Gastroesophageal sphincter (tissue), 4 donors: ENCODE results near the gene TARS3. TPM values are rescaled to one million over a fixed set of nuclear protein-coding genes. Genes with fewer than 3 reads are reported as not detected.

Experiments
- ATAC-seq: fragments of 150-250 bp; one replicate; pipeline ENCODE4 v1.9.1; 2016; ENCODE audit warnings: mild to moderate bottlenecking, moderate library complexity
- H3K27ac ChIP-seq, 4 donors: fragments of 200-600 bp; sonication (generic) in 3 of 4; 1 replicate in 3 of 4; 2 replicates in 1 of 4; pipeline ENCODE4 v1.5.1; 2016 to 2019
- H3K27me3 ChIP-seq: fragments of 200-600 bp; sonication (generic); one replicate; pipeline ENCODE4 v1.5.1; 2019
- H3K36me3 ChIP-seq, 2 donors: fragments of 200-600 bp; sonication (generic); one replicate each; pipeline ENCODE4 v1.5.1; 2019; ENCODE audit warnings: control low read depth in 1 of 2
- H3K4me1 ChIP-seq, 3 donors: fragments of 200-600 bp; sonication (generic); 1 replicate in 2 of 3; 2 replicates in 1 of 3; pipeline ENCODE4 v1.5.1; 2016 to 2019; ENCODE audit warnings: control low read depth in 2 of 3
- H3K4me3 ChIP-seq, 2 donors: fragments of 200-600 bp; sonication (generic); one replicate each; pipeline ENCODE4 v1.5.1; 2019; ENCODE audit warnings: mild to moderate bottlenecking in 1 of 2, moderate library complexity in 1 of 2
- H3K9me3 ChIP-seq, 3 donors: fragments of 200-600 bp; sonication (generic); one replicate each; pipeline ENCODE4 v1.5.1; 2017 to 2019; ENCODE audit warnings: control low read depth in 2 of 3
- EP300 ChIP-seq: sonication (generic); formaldehyde crosslinking; IDR thresholded peaks from one replicate; pipeline ENCODE4 v1.6.1; 2017; ENCODE audit warnings: antibody characterized with exemption, mild to moderate bottlenecking
- POLR2A ChIP-seq, 2 donors: fragments of 450-650 bp; IDR thresholded peaks; one replicate each; pipeline ENCODE4 v1.6.1; 2017; ENCODE audit warnings: antibody characterized with exemption in 2 of 2, mild to moderate bottlenecking in 2 of 2, moderate library complexity in 1 of 2
- POLR2AphosphoS5 ChIP-seq: sonication (generic); formaldehyde crosslinking; IDR thresholded peaks from one replicate; pipeline ENCODE4 v1.6.1; 2017; ENCODE audit warnings: antibody characterized with exemption
- WGBS, 2 donors: methylation state at CpG; one replicate each; pipeline ENCODE4 v1.1.5; 2018; ENCODE audit warnings: low coverage in 1 of 2; 5-methylcytosine and 5-hydroxymethylcytosine counted together
- total RNA-seq, 4 donors: library from RNA; depleted of rRNA; stranded (reverse); fragments of >200 nt; gene quantifications; one replicate each; pipeline ENCODE4 v1.1.0, GENCODE V29; 2016
- TF ChIP-seq, protein P1 (sequence below), 4 experiments: fragments of 200-600 bp in 2 of 4; fragments of 450-650 bp in 2 of 4; sonication (generic) in 1 of 4; IDR thresholded peaks; one replicate each; pipeline ENCODE4 v1.5.1; 2017 to 2019; ENCODE audit warnings: antibody characterized with exemption in 4 of 4, mild to moderate bottlenecking in 2 of 4, moderate library complexity in 2 of 4

The TARS3 gene
- total RNA-seq, 4 donors from 2014 or later = 19.2 to 49.0 (median 26.7) TPM

- 92 to 100% methylated on average over 1 to 2 of the region's 2 CpGs for WGBS, 2 donors
- Histone ChIP-seq H3K4me3 (no peak overlapping the region), H3K27me3 (no peaks in the 10 kb centered on the region), H3K36me3 (peaks cover 0 to 21% of the 10 kb centered on the region in 2 donors), H3K27ac (peak overlapping the region in 3 of 4 donors; percentile 89 to 96 (median 95)), H3K4me1 (peaks cover 0 to 21% (median 0%) of the 10 kb centered on the region in 3 donors), H3K9me3 (no peaks in the 10 kb centered on the region)
- TF ChIP-seq POLR2A (IDR thresholded peaks at IDR 0.05) = no peak
- TF ChIP-seq POLR2AphosphoS5 = no peak
- TF ChIP-seq, protein P1, sequence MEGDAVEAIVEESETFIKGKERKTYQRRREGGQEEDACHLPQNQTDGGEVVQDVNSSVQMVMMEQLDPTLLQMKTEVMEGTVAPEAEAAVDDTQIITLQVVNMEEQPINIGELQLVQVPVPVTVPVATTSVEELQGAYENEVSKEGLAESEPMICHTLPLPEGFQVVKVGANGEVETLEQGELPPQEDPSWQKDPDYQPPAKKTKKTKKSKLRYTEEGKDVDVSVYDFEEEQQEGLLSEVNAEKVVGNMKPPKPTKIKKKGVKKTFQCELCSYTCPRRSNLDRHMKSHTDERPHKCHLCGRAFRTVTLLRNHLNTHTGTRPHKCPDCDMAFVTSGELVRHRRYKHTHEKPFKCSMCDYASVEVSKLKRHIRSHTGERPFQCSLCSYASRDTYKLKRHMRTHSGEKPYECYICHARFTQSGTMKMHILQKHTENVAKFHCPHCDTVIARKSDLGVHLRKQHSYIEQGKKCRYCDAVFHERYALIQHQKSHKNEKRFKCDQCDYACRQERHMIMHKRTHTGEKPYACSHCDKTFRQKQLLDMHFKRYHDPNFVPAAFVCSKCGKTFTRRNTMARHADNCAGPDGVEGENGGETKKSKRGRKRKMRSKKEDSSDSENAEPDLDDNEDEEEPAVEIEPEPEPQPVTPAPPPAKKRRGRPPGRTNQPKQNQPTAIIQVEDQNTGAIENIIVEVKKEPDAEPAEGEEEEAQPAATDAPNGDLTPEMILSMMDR (IDR thresholded peaks at IDR 0.05) = no peak
- TF ChIP-seq EP300 = no peak
- no peak for ATAC-seq
Measured at GRCh38 chr15:101725073-101725472, 800 bp upstream of the TARS3 start.

DNA sequence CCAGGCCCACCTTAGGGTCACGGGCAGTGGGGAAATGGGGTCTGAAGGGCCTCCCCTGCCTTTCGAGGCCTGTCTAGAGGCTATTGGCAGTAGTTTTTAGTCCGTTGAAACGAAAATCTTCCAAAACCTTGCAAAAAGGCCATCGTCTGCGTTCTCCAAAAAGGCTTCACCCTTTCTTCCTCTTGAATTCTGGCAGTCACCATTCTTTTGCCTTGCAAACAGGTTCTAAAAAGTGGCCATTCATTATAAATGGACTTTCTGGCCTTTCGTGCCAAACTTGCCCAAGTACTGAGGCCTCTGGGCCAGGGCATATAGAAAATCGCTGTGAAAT, 367 bp upstream of the TARS3 start:
- TF ChIP-seq POLR2AphosphoS5 (no peak), EP300 (no peak), POLR2A (IDR thresholded peaks at IDR 0.05) (no peak)
- TF ChIP-seq, protein P1 (IDR thresholded peaks at IDR 0.05) = no peak
- Histone ChIP-seq H3K4me1 (peaks cover 0 to 21% (median 0%) of the 10 kb centered on the region in 3 donors), H3K36me3 (peaks cover 0 to 25% of the 10 kb centered on the region in 2 donors), H3K27me3 (no peaks in the 10 kb centered on the region), H3K4me3 (peak overlapping the region; percentile 87 to 91), H3K27ac (peak overlapping the region; percentile 20 to 96 (median 92)), H3K9me3 (no peaks in the 10 kb centered on the region)
- WGBS, 2 donors = 14% methylated on average over 8 of the region's 8 CpGs; no CpG with 5 or more reads in 1 of the 2 donors
- no peak for ATAC-seq

GRCh38 chr15:101723171-101723873, 951 bp downstream of the TARS3 start:
- Histone ChIP-seq H3K27ac (peak overlapping the region; percentile 85 to 96 (median 92)), H3K27me3 (no peaks in the 10 kb centered on the region), H3K4me1 (peaks cover 0 to 21% (median 0%) of the 10 kb centered on the region in 3 donors), H3K9me3 (no peaks in the 10 kb centered on the region), H3K4me3 (peak overlapping the region; percentile 87 to 91), H3K36me3 (peaks cover 0 to 38% of the 10 kb centered on the region in 2 donors)
- no peak for ATAC-seq
- WGBS, 2 donors = 6% methylated on average over 8 of the region's 8 CpGs
- TF ChIP-seq POLR2AphosphoS5 = no peak
- TF ChIP-seq EP300 = no peak
- TF ChIP-seq POLR2A (IDR thresholded peaks at IDR 0.05) = no peak
- TF ChIP-seq, protein P1 (IDR thresholded peaks at IDR 0.05) = no peak

DNA sequence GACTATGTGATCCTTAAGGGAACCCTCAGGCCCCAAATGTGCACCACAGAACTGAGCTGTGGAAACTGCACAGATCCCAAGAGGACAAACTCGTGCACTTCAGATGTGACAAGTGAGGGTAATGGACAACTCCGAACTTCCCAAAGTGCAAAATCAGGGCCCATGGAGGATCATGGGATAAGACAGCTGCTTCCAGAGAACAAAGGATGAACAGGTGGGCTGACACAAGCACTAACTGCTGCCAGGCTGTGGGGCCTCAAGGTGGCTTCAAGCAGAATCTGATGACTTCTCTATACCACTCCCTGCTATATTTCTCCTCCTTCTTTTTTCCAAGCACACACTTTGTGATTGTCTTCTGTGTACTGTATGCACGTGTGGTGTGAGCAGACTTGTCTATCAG, 5.4 kb downstream of the TARS3 start:
- WGBS, 2 donors = 75 to 95% methylated on average over 2 to 3 of the region's 3 CpGs
- peaks cover 0 to 16% (median 0%) of the 10 kb centered on the region in 3 donors for H3K4me1 ChIP-seq
- H3K27ac ChIP-seq = no peak overlapping the region
- H3K4me3 ChIP-seq = no peak overlapping the region
- no peak for TF ChIP-seq POLR2AphosphoS5
- no peak for TF ChIP-seq POLR2A (IDR thresholded peaks at IDR 0.05)
- no peak for TF ChIP-seq EP300
- TF ChIP-seq, protein P1 (IDR thresholded peaks at IDR 0.05) = no peak
- H3K27me3 ChIP-seq = no peaks in the 10 kb centered on the region
- H3K9me3 ChIP-seq = no peaks in the 10 kb centered on the region
- no peak for ATAC-seq
- H3K36me3 ChIP-seq = peaks cover 0 to 81% of the 10 kb centered on the region in 2 donors

- no peaks in the 10 kb centered on the region for H3K9me3 ChIP-seq
- no peak overlapping the region for H3K4me3 ChIP-seq
- H3K4me1 ChIP-seq = no peaks in the 10 kb centered on the region
- TF ChIP-seq POLR2AphosphoS5 (no peak), EP300 (no peak), POLR2A (IDR thresholded peaks at IDR 0.05) (no peak)
- TF ChIP-seq, protein P1 (IDR thresholded peaks at IDR 0.05) = no peak
- peaks cover 3 to 97% of the 10 kb centered on the region in 2 donors for H3K36me3 ChIP-seq
- no peak overlapping the region for H3K27ac ChIP-seq
- H3K27me3 ChIP-seq = no peaks in the 10 kb centered on the region
- 76 to 100% methylated on average over 2 to 6 of the region's 6 CpGs for WGBS, 2 donors
- no peak for ATAC-seq
Measured at GRCh38 chr15:101712078-101712477, 12.2 kb downstream of the TARS3 start.
